SK-N-SH treated with all-trans-retinoic acid at 6 μM for 48 hours (cell line): ENCODE measurements around the gene PSTPIP2.

Experiments
- ATAC-seq: fragments of 200-7000 bp; cut with Tn5 transposase; 3 replicates; pipeline ENCODE4 v1.9.1; 2020; ENCODE audit warnings: mild to moderate bottlenecking, moderate library complexity
- ARNTL ChIP-seq: fragments of 450-650 bp; formaldehyde crosslinking; IDR thresholded peaks from 2 replicates; pipeline ENCODE4 v1.5.0; 2020; ENCODE audit warnings: low read depth, mild to moderate bottlenecking, moderate library complexity, borderline replicate concordance
- CREB5 ChIP-seq: fragments of 250-450 bp; sonication (Bioruptor Pico); IDR thresholded peaks from 2 replicates; pipeline ENCODE4 v1.5.1; 2020; ENCODE audit warnings: low read depth, mild to moderate bottlenecking, moderate library complexity
- ESRRG ChIP-seq: fragments of 250-450 bp; sonication (Bioruptor Pico); IDR thresholded peaks from 2 replicates; pipeline ENCODE4 v1.6.1; 2021; ENCODE audit warnings: mild to moderate bottlenecking
- ISL1 ChIP-seq: fragments of 250-450 bp; sonication (Bioruptor Pico); IDR thresholded peaks from 2 replicates; pipeline ENCODE4 v2.1.2; 2022; ENCODE audit warnings: mild to moderate bottlenecking, moderate library complexity
- PATZ1 ChIP-seq: fragments of 250-450 bp; sonication (Bioruptor Pico); IDR thresholded peaks from 2 replicates; pipeline ENCODE4 v1.8.0; 2020; ENCODE audit warnings: mild to moderate bottlenecking, moderate library complexity, borderline replicate concordance
- RARB ChIP-seq: fragments of 250-450 bp; sonication (Bioruptor Pico); IDR thresholded peaks from 2 replicates; pipeline ENCODE4 v1.8.0; 2021; ENCODE audit warnings: mild to moderate bottlenecking, moderate library complexity
- SNAI2 ChIP-seq: fragments of 250-450 bp; sonication (Bioruptor Pico); IDR thresholded peaks from 2 replicates; pipeline ENCODE4 v1.5.0; 2020; ENCODE audit warnings: mild to moderate bottlenecking, moderate library complexity
- TOX ChIP-seq: fragments of 250-450 bp; sonication (Bioruptor Pico); IDR thresholded peaks from 2 replicates; pipeline ENCODE4 v1.8.0; 2021; ENCODE audit warnings: mild to moderate bottlenecking, moderate library complexity, borderline replicate concordance
- TSHZ2 ChIP-seq: fragments of 250-450 bp; sonication (Bioruptor Pico); IDR thresholded peaks from 2 replicates; pipeline ENCODE4 v1.5.0; 2020; ENCODE audit warnings: mild to moderate bottlenecking, moderate library complexity
- ZC3H10 ChIP-seq: fragments of 250-450 bp; sonication (Bioruptor Pico); IDR thresholded peaks from 2 replicates; pipeline ENCODE4 v1.5.1; 2021; ENCODE audit warnings: mild to moderate bottlenecking, moderate library complexity
- ZFP3 ChIP-seq: fragments of 250-450 bp; sonication (Bioruptor Pico); IDR thresholded peaks from 2 replicates; pipeline ENCODE4 v1.5.0; 2020; ENCODE audit warnings: mild to moderate bottlenecking, moderate library complexity
- ZFP30 ChIP-seq: fragments of 450-650 bp; formaldehyde crosslinking; IDR thresholded peaks from 2 replicates; pipeline ENCODE4 v1.5.0; 2022; ENCODE audit warnings: mild to moderate bottlenecking, moderate library complexity
- ZNF565 ChIP-seq: fragments of 450-650 bp; formaldehyde crosslinking; conservative IDR thresholded peaks from 2 replicates; pipeline ENCODE4 v1.5.0; 2020; ENCODE audit warnings: low read depth, mild to moderate bottlenecking, moderate library complexity
- ZNF8 ChIP-seq: fragments of 450-650 bp; formaldehyde crosslinking; IDR thresholded peaks from 2 replicates; pipeline ENCODE4 v1.5.0; 2020; ENCODE audit warnings: mild to moderate bottlenecking, moderate library complexity
- TF ChIP-seq, protein P1 (sequence below): fragments of 250-450 bp; sonication (Bioruptor Pico); IDR thresholded peaks from 2 replicates; pipeline ENCODE4 v1.8.0; 2021; ENCODE audit warnings: low read depth, mild to moderate bottlenecking, moderate library complexity, borderline replicate concordance

The PSTPIP2 gene

DNA sequence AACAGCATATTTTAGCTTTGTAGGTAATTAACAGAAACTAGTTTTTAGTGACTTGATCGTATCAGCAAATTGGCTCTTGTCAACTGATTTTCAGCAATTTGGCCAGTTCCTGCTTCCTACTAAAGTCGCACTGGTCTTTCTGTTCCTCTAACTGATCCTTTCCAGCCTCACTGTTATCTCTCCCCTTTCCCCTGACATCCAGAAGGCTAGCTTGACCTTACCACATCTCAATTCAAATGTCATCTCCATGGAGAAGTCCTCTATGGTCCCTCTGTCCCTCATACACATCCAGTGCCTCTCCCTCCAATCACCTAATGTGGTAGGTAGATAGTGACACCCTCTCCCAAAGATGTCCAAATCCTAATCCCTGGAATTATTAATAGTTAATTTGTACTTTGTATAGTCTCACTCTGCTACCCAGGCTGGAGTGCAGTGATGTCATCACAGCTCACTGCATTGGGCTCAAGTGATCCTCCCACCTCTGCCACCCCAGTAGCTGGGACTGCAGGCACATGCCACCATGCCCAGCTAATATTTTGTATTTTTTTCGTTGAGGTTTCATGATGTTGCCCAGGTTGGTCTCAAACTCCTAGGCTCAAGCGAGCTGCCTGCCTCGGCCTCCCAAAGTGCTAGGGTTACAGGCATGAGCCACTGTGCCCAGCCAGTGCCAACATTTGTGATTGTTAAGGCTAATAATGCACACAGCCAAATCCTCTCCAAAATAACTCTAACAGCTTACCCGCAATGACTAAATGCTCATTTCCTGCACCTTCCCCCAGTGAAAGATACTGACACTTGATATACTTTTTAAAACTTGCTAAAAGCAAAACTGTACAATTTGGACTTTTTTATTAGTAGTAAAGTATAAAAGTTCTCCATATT lies 16.9 kb downstream of the PSTPIP2 start (continued):
- TF ChIP-seq PATZ1 (CRISPR knock-in tag), result no peak

DNA sequence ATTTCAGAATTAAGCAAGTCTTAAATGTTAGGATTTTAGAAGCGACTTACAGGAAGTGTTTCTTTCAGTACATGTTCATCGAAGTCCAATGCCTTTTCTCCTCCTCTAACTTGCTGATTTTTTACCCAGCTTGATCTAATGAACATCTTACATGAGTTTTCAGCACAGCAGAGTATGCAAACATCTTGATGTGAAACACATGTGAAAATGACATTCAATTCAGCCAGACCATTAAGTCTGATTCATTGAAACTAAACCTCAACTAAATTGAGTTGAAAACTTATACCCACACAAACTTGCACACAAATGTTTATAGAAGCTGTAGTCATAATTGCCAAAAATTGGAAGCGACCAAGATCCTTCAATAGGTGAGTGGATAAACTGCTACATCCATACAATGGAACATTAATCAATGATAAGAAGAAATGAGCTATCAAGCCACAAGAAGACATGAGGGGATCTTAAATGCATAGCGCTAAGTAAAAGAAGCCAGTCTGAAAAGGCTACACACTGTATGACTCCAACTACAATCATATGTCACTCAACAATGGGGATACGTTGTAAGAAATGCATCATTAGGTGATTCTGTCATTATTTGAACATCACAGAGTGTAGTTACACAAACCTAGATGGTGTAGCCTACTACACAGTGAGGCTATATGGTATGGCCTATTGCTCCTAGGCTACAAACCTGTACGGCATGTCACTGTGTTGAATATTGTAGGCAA lies 18.5 kb downstream of the PSTPIP2 start:
- no peak for TF ChIP-seq PATZ1 (CRISPR knock-in tag)
- no peak for TF ChIP-seq ZFP30 (CRISPR knock-in tag)
- no peak for TF ChIP-seq ISL1 (CRISPR knock-in tag)
- no peak for TF ChIP-seq ZNF8 (CRISPR knock-in tag)
- no peak for TF ChIP-seq ZC3H10
- no peak for TF ChIP-seq ESRRG (CRISPR knock-in tag)
- no peak for TF ChIP-seq RARB (CRISPR knock-in tag)
- TF ChIP-seq TOX (CRISPR knock-in tag), result no peak
- TF ChIP-seq CREB5, result no peak
- TF ChIP-seq, protein P1, sequence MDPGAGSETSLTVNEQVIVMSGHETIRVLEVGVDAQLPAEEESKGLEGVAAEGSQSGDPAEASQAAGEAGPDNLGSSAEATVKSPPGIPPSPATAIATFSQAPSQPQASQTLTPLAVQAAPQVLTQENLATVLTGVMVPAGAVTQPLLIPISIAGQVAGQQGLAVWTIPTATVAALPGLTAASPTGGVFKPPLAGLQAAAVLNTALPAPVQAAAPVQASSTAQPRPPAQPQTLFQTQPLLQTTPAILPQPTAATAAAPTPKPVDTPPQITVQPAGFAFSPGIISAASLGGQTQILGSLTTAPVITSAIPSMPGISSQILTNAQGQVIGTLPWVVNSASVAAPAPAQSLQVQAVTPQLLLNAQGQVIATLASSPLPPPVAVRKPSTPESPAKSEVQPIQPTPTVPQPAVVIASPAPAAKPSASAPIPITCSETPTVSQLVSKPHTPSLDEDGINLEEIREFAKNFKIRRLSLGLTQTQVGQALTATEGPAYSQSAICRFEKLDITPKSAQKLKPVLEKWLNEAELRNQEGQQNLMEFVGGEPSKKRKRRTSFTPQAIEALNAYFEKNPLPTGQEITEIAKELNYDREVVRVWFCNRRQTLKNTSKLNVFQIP (CRISPR knock-in tag), result no peak
- TF ChIP-seq ZFP3 (CRISPR knock-in tag), result no peak
- no peak for TF ChIP-seq SNAI2 (CRISPR knock-in tag)
- TF ChIP-seq ARNTL (CRISPR knock-in tag), result no peak
- no peak for TF ChIP-seq TSHZ2
- ATAC-seq, result peak; percentile 73

GRCh38 chr18:46051731-46052461 lies 20.2 kb downstream of the PSTPIP2 start:
- TF ChIP-seq ZNF565 (no peak), ZFP3 (CRISPR knock-in tag) (no peak), CREB5 (no peak), ARNTL (CRISPR knock-in tag) (no peak)
- no peak for ATAC-seq
